HCT116 (cell line): ENCODE data around the gene EFCAB10. TPM values are rescaled to one million over a fixed set of nuclear protein-coding genes. Genes with fewer than 3 reads are reported as not detected.

ENCODE experiments used
- ATAC-seq: fragments of 200-7000 bp; cut with Tn5 transposase; 2 replicates; pipeline ENCODE4 v1.9.1; 2020; ENCODE audit warnings: mild to moderate bottlenecking, moderate library complexity
- BruUV-seq: library from RNA; stranded (reverse); fragments of 400-500 nt; replicated peaks from 2 replicates; lab custom pipeline; 2021; lab: Mats Ljungman, UMichigan
- CTCF ChIA-PET: fragments of 300-600 bp; sonication (Branson Sonifier 250); formaldehyde crosslinking; loops from one replicate; lab custom pipeline; 2021; ENCODE audit warnings: antibody characterized with exemption; lab: Charles Lee
- POLR2A ChIA-PET: fragments of 300-600, 350-600 bp; sonication (Branson Sonifier 250); formaldehyde crosslinking; loops from one replicate; lab custom pipeline; 2021; ENCODE audit warnings: antibody characterized with exemption; lab: Charles Lee
- RAD21 ChIA-PET, 2 experiments: fragments of 300-600 bp; sonication (Branson Sonifier 250); formaldehyde crosslinking; loops; one replicate each; lab custom pipeline; 2023; ENCODE audit warnings: low total read pairs in 2 of 2; ENCODE audit not compliant: uncharacterized antibody in 2 of 2, unreplicated experiment in 2 of 2, low non-redundant PET in 1 of 2; lab: Charles Lee
- DNase-seq: peaks from one replicate; pipeline ENCODE4 v3.0.0-alpha.2; 2010; ENCODE audit warnings: low read depth, low spot score
- H2AFZ ChIP-seq: fragments of 200-600 bp; shearing (Covaris generic), sonication (generic); 2 replicates; pipeline ENCODE4 v1.6.1; 2017; ENCODE audit warnings: low read depth, mixed run types, mixed read lengths, antibody characterized with exemption, low read length; ENCODE audit not compliant: poor library complexity, severe bottlenecking
- H3K27ac ChIP-seq: 2 replicates; pipeline ENCODE4 v1.5.1; 2012; ENCODE audit warnings: low read depth, low read length
- H3K27me3 ChIP-seq: fragments of 200-600 bp; sonication (generic); 2 replicates; pipeline ENCODE4 v1.6.1; 2016; ENCODE audit warnings: mixed run types, low read length, mixed read lengths; ENCODE audit not compliant: insufficient read depth
- H3K36me3 ChIP-seq, 2 experiments: fragments of 200-500 bp in 1 of 2; fragments of 200-600 bp in 1 of 2; sonication (Bioruptor generic) in 1 of 2; sonication (generic) in 1 of 2; 2 replicates each; pipeline versions ENCODE4 v1.5.1 to v1.6.1; 2014 to 2016; ENCODE audit warnings: low read length in 2 of 2, inconsistent platforms in 1 of 2, mixed read lengths in 1 of 2, mixed run types in 1 of 2; ENCODE audit not compliant: insufficient read depth in 2 of 2, control insufficient read depth in 1 of 2
- H3K4me1 ChIP-seq, 2 experiments: fragments of 200-600 bp in 1 of 2; sonication (generic) in 1 of 2; 2 replicates each; pipeline versions ENCODE4 v1.5.1 to v1.6.1; 2012 to 2017; ENCODE audit warnings: low read length in 2 of 2, inconsistent platforms in 1 of 2, mild to moderate bottlenecking in 1 of 2, mixed read lengths in 1 of 2, mixed run types in 1 of 2, moderate library complexity in 1 of 2; ENCODE audit not compliant: insufficient read depth in 2 of 2, control insufficient read depth in 1 of 2
- H3K4me2 ChIP-seq: fragments of 200-600 bp; sonication (generic); 2 replicates; pipeline ENCODE4 v1.6.1; 2017; ENCODE audit warnings: mixed run types, low read length, mixed read lengths
- H3K4me3 ChIP-seq, 2 experiments: fragments of 200-600 bp in 1 of 2; sonication (generic) in 1 of 2; replicated peaks in 1 of 2; 2 replicates each; pipeline ENCODE4 v1.5.1; 2011 to 2016; ENCODE audit warnings: low read length in 2 of 2, control low read depth in 1 of 2, low read depth in 1 of 2, mild to moderate bottlenecking in 1 of 2, mixed read lengths in 1 of 2, mixed run types in 1 of 2
- H3K79me2 ChIP-seq: fragments of 200-600 bp; sonication (generic); 2 replicates; pipeline ENCODE4 v1.6.1; 2017; ENCODE audit warnings: mild to moderate bottlenecking, mixed run types, low read length, moderate library complexity, mixed read lengths; ENCODE audit not compliant: insufficient read depth
- H3K9ac ChIP-seq: fragments of 200-600 bp; sonication (generic); 2 replicates; pipeline ENCODE4 v1.6.1; 2016; ENCODE audit warnings: low read length, mixed read lengths
- H3K9me2 ChIP-seq: fragments of 200-600 bp; sonication (generic), shearing (Covaris generic); 2 replicates; pipeline ENCODE4 v1.6.1; 2017; ENCODE audit warnings: mixed run types, mild to moderate bottlenecking, moderate library complexity; ENCODE audit not compliant: insufficient read depth
- H3K9me3 ChIP-seq, 2 experiments: fragments of 200-500 bp in 1 of 2; fragments of 200-600 bp in 1 of 2; sonication (Bioruptor generic) in 1 of 2; sonication (generic) in 1 of 2; 2 replicates each; pipeline ENCODE4 v1.6.1; 2014 to 2017; ENCODE audit warnings: low read length in 2 of 2, mixed read lengths in 2 of 2, inconsistent platforms in 1 of 2, low read depth in 1 of 2, mild to moderate bottlenecking in 1 of 2, mixed run types in 1 of 2, moderate library complexity in 1 of 2; ENCODE audit not compliant: control insufficient read depth in 1 of 2, insufficient read depth in 1 of 2
- H4K20me1 ChIP-seq: fragments of 200-600 bp; sonication (generic), shearing (Covaris generic); 2 replicates; pipeline ENCODE4 v1.6.1; 2017; ENCODE audit warnings: mixed run types, mild to moderate bottlenecking, moderate library complexity; ENCODE audit not compliant: insufficient read depth
- CBX3 ChIP-seq: IDR thresholded peaks from 2 replicates; pipeline ENCODE4 v1.6.1; 2012; ENCODE audit warnings: low read depth
- CEBPB ChIP-seq: IDR thresholded peaks from 2 replicates; pipeline ENCODE4 v1.6.1; 2012; ENCODE audit warnings: low read depth
- CTCF ChIP-seq, 3 experiments: fragments of 200-600 bp in 1 of 3; sonication (generic) in 1 of 3; IDR thresholded peaks in 2 of 3; conservative IDR thresholded peaks in 1 of 3; 2 replicates each; pipeline ENCODE4 v1.5.1; 2012 to 2017; ENCODE audit warnings: low read depth in 2 of 3, low read length in 2 of 3, antibody characterized with exemption in 1 of 3, borderline replicate concordance in 1 of 3, control low read depth in 1 of 3, mild to moderate bottlenecking in 1 of 3, mixed read lengths in 1 of 3, mixed run types in 1 of 3, moderate library complexity in 1 of 3; ENCODE audit not compliant: insufficient read depth in 1 of 3
- EZH2 ChIP-seq: fragments of 200-600 bp; sonication (generic); IDR thresholded peaks from 2 replicates; pipeline ENCODE4 v1.6.1; 2017; ENCODE audit warnings: antibody characterized with exemption, mixed run types
- EZH2phosphoT487 ChIP-seq: fragments of 200-600 bp; IDR thresholded peaks from 2 replicates; pipeline ENCODE4 v1.6.1; 2018; ENCODE audit warnings: antibody characterized with exemption, borderline replicate concordance
- FOSL1 ChIP-seq: IDR thresholded peaks from 2 replicates; pipeline ENCODE4 v1.6.1; 2012; ENCODE audit warnings: low read depth
- JUND ChIP-seq: IDR thresholded peaks from 2 replicates; pipeline ENCODE4 v1.6.1; 2012
- POLR2AphosphoS5 ChIP-seq: IDR thresholded peaks from 2 replicates; pipeline ENCODE4 v1.6.1; 2011; ENCODE audit warnings: mild to moderate bottlenecking, low read depth, low read length, moderate library complexity
- RAD21 ChIP-seq: IDR thresholded peaks from 2 replicates; pipeline ENCODE4 v1.6.1; 2012; ENCODE audit warnings: low read depth, mild to moderate bottlenecking
- SIN3A ChIP-seq: IDR thresholded peaks from 2 replicates; pipeline ENCODE4 v1.6.1; 2012; ENCODE audit warnings: low read depth
- SP1 ChIP-seq: IDR thresholded peaks from 2 replicates; pipeline ENCODE4 v1.6.1; 2012; ENCODE audit warnings: low read depth
- TCF7L2 ChIP-seq: IDR thresholded peaks from 2 replicates; pipeline ENCODE4 v1.7.0; 2011; ENCODE audit warnings: borderline replicate concordance, inconsistent platforms; ENCODE audit not compliant: insufficient read depth, insufficient read length; ENCODE audit errors: extremely low read depth
- YY1 ChIP-seq: IDR thresholded peaks from 2 replicates; pipeline ENCODE4 v1.6.1; 2011; ENCODE audit warnings: low read length, low read depth, moderate library complexity, mild to moderate bottlenecking; ENCODE audit not compliant: insufficient replicate concordance; ENCODE audit errors: extremely low read depth
- ZFX ChIP-seq: fragments of 450-650 bp; IDR thresholded peaks from 2 replicates; pipeline ENCODE4 v1.6.1; 2017
- ZNF274 ChIP-seq: fragments of 200-500 bp; sonication (Bioruptor generic); IDR thresholded peaks from 2 replicates; pipeline ENCODE4 v1.6.1; 2014; ENCODE audit warnings: mild to moderate bottlenecking, low read depth, low read length, inconsistent platforms
- intact Hi-C: fragments of 100-400 bp; cut with micrococcal nuclease; formaldehyde crosslinking; loops from 2 replicates; pipeline ENCODE4 v1.10.0; 2022
- total RNA-seq: library from RNA; stranded (reverse); gene quantifications from one replicate; pipeline ENCODE4 v1.2.1, GENCODE V29; 2021; ENCODE audit not compliant: unreplicated experiment
- TF ChIP-seq, protein P1 (sequence below): IDR thresholded peaks from 2 replicates; pipeline ENCODE4 v1.6.1; 2012
- TF ChIP-seq, protein P2 (sequence below): IDR thresholded peaks from 2 replicates; pipeline ENCODE4 v1.6.1; 2011; ENCODE audit warnings: mild to moderate bottlenecking, low read length, moderate library complexity; ENCODE audit not compliant: insufficient replicate concordance; ENCODE audit errors: extremely low read depth
- TF ChIP-seq, protein P3 (sequence below): IDR thresholded peaks from 2 replicates; pipeline ENCODE4 v1.6.1; 2012; ENCODE audit warnings: low read depth

Gene EFCAB10
- total RNA-seq, 1 experiment from 2014 or later, result 1.7 TPM

DNA sequence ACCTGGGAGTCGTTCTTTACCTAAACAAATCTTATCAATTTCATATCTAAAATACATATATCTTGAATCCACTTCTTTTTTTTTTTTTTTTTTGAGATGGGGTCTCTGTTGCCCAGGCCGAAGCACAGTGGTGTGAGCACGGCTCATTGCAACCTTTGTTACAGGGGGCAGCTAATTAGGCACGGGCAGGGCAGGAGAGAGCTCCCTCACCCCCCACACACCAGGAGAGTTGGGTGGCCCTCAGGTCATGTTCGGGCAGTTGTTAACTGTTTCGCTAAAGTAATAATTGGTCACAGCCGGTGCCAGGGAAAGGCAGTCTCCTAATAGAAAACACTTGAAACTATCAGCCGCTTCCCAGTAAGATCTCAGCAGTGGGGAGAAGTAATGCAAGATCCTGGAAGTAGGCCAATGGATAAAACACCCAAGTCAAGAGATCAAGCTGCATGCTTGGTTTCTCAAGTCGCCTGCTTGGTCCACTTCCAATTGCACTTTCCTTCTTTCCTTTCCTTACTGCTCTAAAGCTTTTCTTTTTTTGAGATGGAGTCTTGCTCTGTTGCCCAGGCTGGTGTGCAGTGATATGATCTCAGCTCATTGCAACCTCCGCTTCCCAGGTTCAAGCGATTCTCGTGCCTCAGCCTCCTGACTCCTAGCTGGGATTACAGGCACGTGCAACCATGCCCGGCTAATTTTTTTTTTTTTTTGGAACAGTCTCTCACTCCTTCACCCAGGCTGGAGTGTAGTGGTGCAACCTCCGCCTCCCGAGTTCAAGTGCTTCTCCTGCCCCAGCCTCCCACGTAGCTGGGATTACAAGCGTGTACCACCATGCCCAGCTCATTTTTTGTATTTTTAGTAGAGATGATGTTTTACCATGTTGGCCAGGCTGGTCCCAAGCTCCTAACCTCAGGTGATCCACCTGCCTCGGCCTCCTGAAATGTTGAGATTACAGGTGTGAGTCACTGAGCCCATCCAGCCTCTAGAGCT, 21.3 kb upstream of the EFCAB10 start:
- intact Hi-C loops, result no loop called here
- Histone ChIP-seq H3K9me2 (no peaks in the 10 kb centered on the region), H3K27me3 (no peaks in the 10 kb centered on the region), H2AFZ (no peak overlapping the region), H3K4me2 (no peak overlapping the region), H4K20me1 (no peaks in the 10 kb centered on the region), H3K79me2 (no peaks in the 10 kb centered on the region), H3K9ac (no peak overlapping the region), H3K9me3 (no peaks in the 10 kb centered on the region), H3K4me1 (peaks cover 0 to 5% of the 10 kb centered on the region in 2 experiments; a peak in 1 of 4 replicates), H3K27ac (no peak overlapping the region), H3K36me3 (no peaks in the 10 kb centered on the region), H3K4me3 (no peak overlapping the region)
- ChIA-PET RAD21 (no interaction called here), CTCF (no interaction called here), POLR2A (interaction anchor here (0.7 kb wide), 1 partner anchor 569 kb away, joined by 3 read pairs; no protein-coding TSS in a partner anchor)
- ATAC-seq (no peak), DNase-seq (no peak)
- BruUV-seq, result no TSS peak
- TF ChIP-seq, protein P1, sequence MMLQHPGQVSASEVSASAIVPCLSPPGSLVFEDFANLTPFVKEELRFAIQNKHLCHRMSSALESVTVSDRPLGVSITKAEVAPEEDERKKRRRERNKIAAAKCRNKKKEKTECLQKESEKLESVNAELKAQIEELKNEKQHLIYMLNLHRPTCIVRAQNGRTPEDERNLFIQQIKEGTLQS, result no peak
- TF ChIP-seq EZH2phosphoT487, result no peak
- TF ChIP-seq POLR2AphosphoS5, result no peak
- TF ChIP-seq SIN3A, result no peak
- TF ChIP-seq FOSL1, result no peak
- no peak for TF ChIP-seq CBX3
- no peak for TF ChIP-seq RAD21
- TF ChIP-seq, protein P2, sequence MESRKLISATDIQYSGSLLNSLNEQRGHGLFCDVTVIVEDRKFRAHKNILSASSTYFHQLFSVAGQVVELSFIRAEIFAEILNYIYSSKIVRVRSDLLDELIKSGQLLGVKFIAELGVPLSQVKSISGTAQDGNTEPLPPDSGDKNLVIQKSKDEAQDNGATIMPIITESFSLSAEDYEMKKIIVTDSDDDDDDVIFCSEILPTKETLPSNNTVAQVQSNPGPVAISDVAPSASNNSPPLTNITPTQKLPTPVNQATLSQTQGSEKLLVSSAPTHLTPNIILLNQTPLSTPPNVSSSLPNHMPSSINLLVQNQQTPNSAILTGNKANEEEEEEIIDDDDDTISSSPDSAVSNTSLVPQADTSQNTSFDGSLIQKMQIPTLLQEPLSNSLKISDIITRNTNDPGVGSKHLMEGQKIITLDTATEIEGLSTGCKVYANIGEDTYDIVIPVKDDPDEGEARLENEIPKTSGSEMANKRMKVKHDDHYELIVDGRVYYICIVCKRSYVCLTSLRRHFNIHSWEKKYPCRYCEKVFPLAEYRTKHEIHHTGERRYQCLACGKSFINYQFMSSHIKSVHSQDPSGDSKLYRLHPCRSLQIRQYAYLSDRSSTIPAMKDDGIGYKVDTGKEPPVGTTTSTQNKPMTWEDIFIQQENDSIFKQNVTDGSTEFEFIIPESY, result no peak
- TF ChIP-seq SP1, result no peak
- TF ChIP-seq EZH2, result no peak
- TF ChIP-seq, protein P3, sequence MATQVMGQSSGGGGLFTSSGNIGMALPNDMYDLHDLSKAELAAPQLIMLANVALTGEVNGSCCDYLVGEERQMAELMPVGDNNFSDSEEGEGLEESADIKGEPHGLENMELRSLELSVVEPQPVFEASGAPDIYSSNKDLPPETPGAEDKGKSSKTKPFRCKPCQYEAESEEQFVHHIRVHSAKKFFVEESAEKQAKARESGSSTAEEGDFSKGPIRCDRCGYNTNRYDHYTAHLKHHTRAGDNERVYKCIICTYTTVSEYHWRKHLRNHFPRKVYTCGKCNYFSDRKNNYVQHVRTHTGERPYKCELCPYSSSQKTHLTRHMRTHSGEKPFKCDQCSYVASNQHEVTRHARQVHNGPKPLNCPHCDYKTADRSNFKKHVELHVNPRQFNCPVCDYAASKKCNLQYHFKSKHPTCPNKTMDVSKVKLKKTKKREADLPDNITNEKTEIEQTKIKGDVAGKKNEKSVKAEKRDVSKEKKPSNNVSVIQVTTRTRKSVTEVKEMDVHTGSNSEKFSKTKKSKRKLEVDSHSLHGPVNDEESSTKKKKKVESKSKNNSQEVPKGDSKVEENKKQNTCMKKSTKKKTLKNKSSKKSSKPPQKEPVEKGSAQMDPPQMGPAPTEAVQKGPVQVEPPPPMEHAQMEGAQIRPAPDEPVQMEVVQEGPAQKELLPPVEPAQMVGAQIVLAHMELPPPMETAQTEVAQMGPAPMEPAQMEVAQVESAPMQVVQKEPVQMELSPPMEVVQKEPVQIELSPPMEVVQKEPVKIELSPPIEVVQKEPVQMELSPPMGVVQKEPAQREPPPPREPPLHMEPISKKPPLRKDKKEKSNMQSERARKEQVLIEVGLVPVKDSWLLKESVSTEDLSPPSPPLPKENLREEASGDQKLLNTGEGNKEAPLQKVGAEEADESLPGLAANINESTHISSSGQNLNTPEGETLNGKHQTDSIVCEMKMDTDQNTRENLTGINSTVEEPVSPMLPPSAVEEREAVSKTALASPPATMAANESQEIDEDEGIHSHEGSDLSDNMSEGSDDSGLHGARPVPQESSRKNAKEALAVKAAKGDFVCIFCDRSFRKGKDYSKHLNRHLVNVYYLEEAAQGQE, result no peak
- TF ChIP-seq ZNF274, result no peak
- no peak for TF ChIP-seq TCF7L2
- no peak for TF ChIP-seq CEBPB
- TF ChIP-seq JUND, result no peak
- TF ChIP-seq ZFX, result no peak
- TF ChIP-seq CTCF (IDR thresholded peaks at IDR 0.05 in 2 of 3, conservative IDR thresholded peaks at IDR 0.05 in 1 of 3; ENCODE audit: borderline replicate concordance in 1 of 3, insufficient read depth in 1 of 3, low read depth in 2 of 3, low read length in 2 of 3), result no peak
- TF ChIP-seq YY1, result no peak
